Lower leg skin (tissue), 3 donors: ENCODE measurements around the gene CLTA.

ENCODE experiments used
- CTCF ChIP-seq, 3 donors: fragments of 450-650 bp; IDR thresholded peaks; one replicate each; pipeline ENCODE4 v1.5.1; 2016; ENCODE audit warnings: antibody characterized with exemption in 3 of 3, mild to moderate bottlenecking in 3 of 3, moderate library complexity in 2 of 3
- POLR2A ChIP-seq, 2 donors: fragments of 450-650 bp; IDR thresholded peaks; one replicate each; pipeline ENCODE4 v1.6.1; 2016 to 2017; ENCODE audit warnings: antibody characterized with exemption in 2 of 2, mild to moderate bottlenecking in 1 of 2, moderate library complexity in 1 of 2

GRCh38 chr9:36217256-36217968, 26.7 kb downstream of the CLTA start:
- TF ChIP-seq CTCF (IDR thresholded peaks at IDR 0.05) (no peak), POLR2A (IDR thresholded peaks at IDR 0.05) (no peak)
